Stimulated activated naive CD8-positive, alpha-beta T cell treated with anti-CD3 and anti-CD28 coated beads, Interleukin-15, Interleukin-2, amounts not matched to agents 100 ng/mL and 50 ng/mL, for 24 hours (primary cell): ENCODE measurements around the gene PUDP.
"Not testable (repeated sequence)": the region's sequence is repeated elsewhere in the genome, so short reads cannot be mapped to it uniquely, and the experiment has no call there.

Experiments
- H3K27ac Mint-ChIP-seq: one replicate; pipeline ENCODE4 v1.8.0; 2021; ENCODE audit warnings: mild to moderate bottlenecking, mixed read lengths
- H3K27me3 Mint-ChIP-seq: one replicate; pipeline ENCODE4 v1.8.0; 2021; ENCODE audit warnings: mixed read lengths
- H3K36me3 Mint-ChIP-seq: one replicate; pipeline ENCODE4 v1.8.0; 2021; ENCODE audit warnings: low read depth, mixed read lengths
- H3K4me1 Mint-ChIP-seq: one replicate; pipeline ENCODE4 v1.8.0; 2021; ENCODE audit warnings: low read depth, mixed read lengths
- H3K4me3 Mint-ChIP-seq: one replicate; pipeline ENCODE4 v1.8.0; 2021; ENCODE audit warnings: mild to moderate bottlenecking, mixed read lengths
- H3K9me3 Mint-ChIP-seq: one replicate; pipeline ENCODE4 v1.8.0; 2021; ENCODE audit warnings: mixed read lengths

PUDP gene

GRCh38 chrX:7108030-7108429 lies 39.9 kb downstream of the PUDP start:
- Mint-ChIP-seq H3K27me3 (no peaks in the 10 kb centered on the region), H3K4me3 (no peak overlapping the region), H3K9me3 (no peaks in the 10 kb centered on the region), H3K27ac (no peak overlapping the region), H3K36me3 (peaks cover 14% of the 10 kb centered on the region), H3K4me1 (peaks cover 27% of the 10 kb centered on the region)

- Mint-ChIP-seq H3K27ac (no peak overlapping the region), H3K36me3 (peaks cover 27% of the 10 kb centered on the region), H3K27me3 (no peaks in the 10 kb centered on the region), H3K4me1 (peaks cover 27% of the 10 kb centered on the region), H3K9me3 (no peaks in the 10 kb centered on the region), H3K4me3 (no peak overlapping the region)
These were observed 41.3 kb downstream of the PUDP start for GRCh38 chrX:7106649-7107048.

- peaks cover 24% of the 10 kb centered on the region for H3K36me3 Mint-ChIP-seq
- H3K9me3 Mint-ChIP-seq, result no peaks in the 10 kb centered on the region
- no peaks in the 10 kb centered on the region for H3K27me3 Mint-ChIP-seq
- H3K4me3 Mint-ChIP-seq, result no peak overlapping the region
- H3K27ac Mint-ChIP-seq, result no peak overlapping the region
- peaks cover 4% of the 10 kb centered on the region for H3K4me1 Mint-ChIP-seq
These were observed 45.8 kb downstream of the PUDP start for GRCh38 chrX:7102119-7102518.

GRCh38 chrX:7100022-7100421 lies 47.9 kb downstream of the PUDP start:
- peaks cover 4% of the 10 kb centered on the region for H3K4me1 Mint-ChIP-seq
- no peak overlapping the region for H3K27ac Mint-ChIP-seq
- H3K4me3 Mint-ChIP-seq, result no peak overlapping the region
- no peaks in the 10 kb centered on the region for H3K9me3 Mint-ChIP-seq
- peaks cover 24% of the 10 kb centered on the region for H3K36me3 Mint-ChIP-seq
- no peaks in the 10 kb centered on the region for H3K27me3 Mint-ChIP-seq

GRCh38 chrX:7095657-7096056 lies 52.3 kb downstream of the PUDP start:
- H3K9me3 Mint-ChIP-seq, H3K36me3 Mint-ChIP-seq: not testable (repeated sequence)

GRCh38 chrX:7093305-7093704 lies 54.6 kb downstream of the PUDP start:
- Mint-ChIP-seq H3K4me1 (peaks cover 27% of the 10 kb centered on the region), H3K27me3 (no peaks in the 10 kb centered on the region), H3K4me3 (no peak overlapping the region), H3K36me3 (no peaks in the 10 kb centered on the region), H3K9me3 (no peaks in the 10 kb centered on the region), H3K27ac (no peak overlapping the region)

More at GRCh38 chrX:7095657-7096056, 52.3 kb downstream of the PUDP start:
- H3K27ac Mint-ChIP-seq, H3K27me3 Mint-ChIP-seq, H3K4me1 Mint-ChIP-seq, H3K4me3 Mint-ChIP-seq: not testable (repeated sequence)

GRCh38 chrX:7092543-7092942 lies 55.4 kb downstream of the PUDP start:
- H3K9me3 Mint-ChIP-seq, result no peaks in the 10 kb centered on the region
- no peaks in the 10 kb centered on the region for H3K27me3 Mint-ChIP-seq
- H3K36me3 Mint-ChIP-seq, result no peaks in the 10 kb centered on the region
- H3K4me1 Mint-ChIP-seq, result peaks cover 29% of the 10 kb centered on the region
- H3K4me3 Mint-ChIP-seq, result no peak overlapping the region
- no peak overlapping the region for H3K27ac Mint-ChIP-seq

- Mint-ChIP-seq H3K27me3 (no peaks in the 10 kb centered on the region), H3K4me1 (peaks cover 31% of the 10 kb centered on the region), H3K27ac (no peak overlapping the region), H3K9me3 (no peaks in the 10 kb centered on the region), H3K36me3 (peaks cover 2% of the 10 kb centered on the region), H3K4me3 (no peak overlapping the region)
These were observed 56.0 kb downstream of the PUDP start for GRCh38 chrX:7091923-7092322.

- Mint-ChIP-seq H3K4me1 (peaks cover 44% of the 10 kb centered on the region), H3K36me3 (peaks cover 3% of the 10 kb centered on the region), H3K27me3 (no peaks in the 10 kb centered on the region), H3K27ac (no peak overlapping the region), H3K9me3 (no peaks in the 10 kb centered on the region), H3K4me3 (no peak overlapping the region)
These were observed 57.3 kb downstream of the PUDP start for GRCh38 chrX:7090641-7091040.

GRCh38 chrX:7088968-7089615 lies 58.9 kb downstream of the PUDP start:
- no peak overlapping the region for H3K27ac Mint-ChIP-seq
- peaks cover 3% of the 10 kb centered on the region for H3K36me3 Mint-ChIP-seq
- H3K27me3 Mint-ChIP-seq, result no peaks in the 10 kb centered on the region
- no peak overlapping the region for H3K4me3 Mint-ChIP-seq
- no peaks in the 10 kb centered on the region for H3K9me3 Mint-ChIP-seq
- H3K4me1 Mint-ChIP-seq, result peaks cover 58% of the 10 kb centered on the region

- Mint-ChIP-seq H3K36me3 (peaks cover 3% of the 10 kb centered on the region), H3K4me3 (no peak overlapping the region), H3K9me3 (no peaks in the 10 kb centered on the region), H3K27ac (no peak overlapping the region), H3K27me3 (no peaks in the 10 kb centered on the region), H3K4me1 (peaks cover 80% of the 10 kb centered on the region)
These were observed 61.6 kb downstream of the PUDP start for GRCh38 chrX:7086384-7086783.

GRCh38 chrX:7085879-7086278 lies 62.1 kb downstream of the PUDP start:
- Mint-ChIP-seq H3K4me3 (no peak overlapping the region), H3K4me1 (peaks cover 80% of the 10 kb centered on the region), H3K27me3 (no peaks in the 10 kb centered on the region), H3K36me3 (peaks cover 3% of the 10 kb centered on the region), H3K27ac (no peak overlapping the region), H3K9me3 (no peaks in the 10 kb centered on the region)

- Mint-ChIP-seq H3K27ac (no peak overlapping the region), H3K36me3 (peaks cover 3% of the 10 kb centered on the region), H3K27me3 (no peaks in the 10 kb centered on the region), H3K4me1 (peaks cover 73% of the 10 kb centered on the region), H3K9me3 (no peaks in the 10 kb centered on the region), H3K4me3 (no peak overlapping the region)
These were observed 63.1 kb downstream of the PUDP start for GRCh38 chrX:7084841-7085240.

GRCh38 chrX:7083468-7084396 lies 64.2 kb downstream of the PUDP start:
- Mint-ChIP-seq H3K27ac (peak overlapping the region; percentile 83), H3K4me3 (peak overlapping the region; percentile 72), H3K27me3 (no peaks in the 10 kb centered on the region), H3K4me1 (peaks cover 62% of the 10 kb centered on the region), H3K9me3 (no peaks in the 10 kb centered on the region), H3K36me3 (peaks cover 3% of the 10 kb centered on the region)

- Mint-ChIP-seq H3K9me3 (no peaks in the 10 kb centered on the region), H3K4me1 (peaks cover 56% of the 10 kb centered on the region), H3K4me3 (no peak overlapping the region), H3K27me3 (no peaks in the 10 kb centered on the region), H3K27ac (peak overlapping the region; percentile 68), H3K36me3 (peaks cover 3% of the 10 kb centered on the region)
These were observed 64.9 kb downstream of the PUDP start for GRCh38 chrX:7083021-7083420.
